Loucy (cell line): Measurements from ENCODE around the gene SPATA31E1.

ENCODE experiments used
- H2AFZ ChIP-seq: fragments of 200-600 bp; sonication (generic); 2 replicates; pipeline ENCODE4 v1.6.0; 2016; ENCODE audit warnings: antibody characterized with exemption, mild to moderate bottlenecking, low read length, moderate library complexity
- H3F3A ChIP-seq: fragments of 200-600 bp; 2 replicates; pipeline ENCODE4 v1.6.0; 2016; ENCODE audit warnings: antibody characterized with exemption, low read depth, mild to moderate bottlenecking
- H3K27me3 ChIP-seq: fragments of 200-600 bp; sonication (generic); 2 replicates; pipeline ENCODE4 v1.6.1; 2014; ENCODE audit warnings: low read length, mild to moderate bottlenecking; ENCODE audit not compliant: insufficient read depth, poor library complexity, severe bottlenecking
- H3K36me3 ChIP-seq: fragments of 200-600 bp; sonication (generic); 2 replicates; pipeline ENCODE4 v1.6.1; 2016; ENCODE audit warnings: low read length; ENCODE audit not compliant: insufficient read depth
- H3K4me1 ChIP-seq: fragments of 200-600 bp; sonication (generic); 2 replicates; pipeline ENCODE4 v1.5.1; 2014; ENCODE audit warnings: low read length, mild to moderate bottlenecking; ENCODE audit not compliant: insufficient read depth, poor library complexity, severe bottlenecking
- H3K4me2 ChIP-seq: fragments of 200-600 bp; sonication (generic); 2 replicates; pipeline ENCODE4 v1.6.0; 2014; ENCODE audit warnings: antibody characterized with exemption, low read length, low read depth, mild to moderate bottlenecking; ENCODE audit not compliant: poor library complexity, severe bottlenecking
- H3K4me3 ChIP-seq: fragments of 200-600 bp; sonication (generic); 2 replicates; pipeline ENCODE4 v1.5.1; 2014; ENCODE audit warnings: low read length, mild to moderate bottlenecking, mixed read lengths; ENCODE audit not compliant: poor library complexity, severe bottlenecking
- H3K79me2 ChIP-seq: fragments of 200-600 bp; sonication (generic); 2 replicates; pipeline ENCODE4 v1.6.1; 2014; ENCODE audit warnings: low read length; ENCODE audit not compliant: insufficient read depth
- H3K9ac ChIP-seq: fragments of 200-600 bp; sonication (generic); 2 replicates; pipeline ENCODE4 v1.6.0; 2014; ENCODE audit warnings: mild to moderate bottlenecking, low read depth, low read length, moderate library complexity; ENCODE audit not compliant: poor library complexity, severe bottlenecking
- H3K9me2 ChIP-seq: fragments of 200-600 bp; sonication (generic); replicated peaks from 2 replicates; pipeline ENCODE4 v1.6.1; 2016; ENCODE audit warnings: low read depth, low read length, mixed read lengths
- H3K9me3 ChIP-seq: fragments of 200-600 bp; sonication (generic); 2 replicates; pipeline ENCODE4 v1.6.1; 2014; ENCODE audit warnings: mild to moderate bottlenecking, antibody characterized with exemption, low read length, low read depth; ENCODE audit not compliant: insufficient read depth
- H4K20me1 ChIP-seq: fragments of 200-600 bp; sonication (generic); 2 replicates; pipeline ENCODE4 v1.6.0; 2014; ENCODE audit warnings: antibody characterized with exemption, low read length, mild to moderate bottlenecking; ENCODE audit not compliant: insufficient read depth, poor library complexity, severe bottlenecking
- CTCF ChIP-seq: fragments of 200-600 bp; sonication (generic); conservative IDR thresholded peaks from 2 replicates; pipeline ENCODE4 v1.5.1; 2014; ENCODE audit warnings: mild to moderate bottlenecking, antibody characterized with exemption, low read length
- EZH2phosphoT487 ChIP-seq: fragments of 200-600 bp; IDR thresholded peaks from 2 replicates; pipeline ENCODE4 v1.6.1; 2018; ENCODE audit warnings: antibody characterized with exemption, mild to moderate bottlenecking, moderate library complexity, borderline replicate concordance

SPATA31E1 gene

GRCh38 chr9:87865626-87866025 is 17.1 kb upstream of the SPATA31E1 start:
- TF ChIP-seq CTCF (no peak), EZH2phosphoT487 (no peak)
- no peaks in the 10 kb centered on the region for H4K20me1 ChIP-seq
- H3K36me3 ChIP-seq: no peaks in the 10 kb centered on the region
- no peak overlapping the region for H2AFZ ChIP-seq
- no peaks in the 10 kb centered on the region for H3K79me2 ChIP-seq
- no peaks in the 10 kb centered on the region for H3K4me1 ChIP-seq
- H3K9me3 ChIP-seq: no peaks in the 10 kb centered on the region
- H3K4me2 ChIP-seq: no peak overlapping the region
- no peaks in the 10 kb centered on the region for H3K27me3 ChIP-seq
- no peak overlapping the region for H3K9ac ChIP-seq
- no peak overlapping the region for H3K4me3 ChIP-seq
- no peaks in the 10 kb centered on the region for H3F3A ChIP-seq
- no peaks in the 10 kb centered on the region for H3K9me2 ChIP-seq

GRCh38 chr9:87867391-87867790 is 15.3 kb upstream of the SPATA31E1 start:
- Histone ChIP-seq H4K20me1 (no peaks in the 10 kb centered on the region), H3K4me1 (no peaks in the 10 kb centered on the region), H3K27me3 (no peaks in the 10 kb centered on the region), H3K79me2 (no peaks in the 10 kb centered on the region), H3K4me3 (no peak overlapping the region), H3K9me3 (no peaks in the 10 kb centered on the region), H2AFZ (no peak overlapping the region), H3F3A (no peaks in the 10 kb centered on the region), H3K9ac (no peak overlapping the region), H3K9me2 (no peaks in the 10 kb centered on the region), H3K36me3 (no peaks in the 10 kb centered on the region), H3K4me2 (no peak overlapping the region)
- no peak for TF ChIP-seq CTCF

GRCh38 chr9:87868175-87868574 is 14.5 kb upstream of the SPATA31E1 start:
- no peaks in the 10 kb centered on the region for H3K9me3 ChIP-seq

More at GRCh38 chr9:87868175-87868574, 14.5 kb upstream of the SPATA31E1 start:
- H3K4me2 ChIP-seq: no peak overlapping the region
- no peaks in the 10 kb centered on the region for H3K79me2 ChIP-seq
- H3K9me2 ChIP-seq: no peaks in the 10 kb centered on the region
- H2AFZ ChIP-seq: no peak overlapping the region
- H3K36me3 ChIP-seq: no peaks in the 10 kb centered on the region
- no peak overlapping the region for H3K4me3 ChIP-seq
- TF ChIP-seq EZH2phosphoT487: no peak
- no peak for TF ChIP-seq CTCF
- H3F3A ChIP-seq: no peaks in the 10 kb centered on the region
- no peaks in the 10 kb centered on the region for H3K27me3 ChIP-seq
- no peaks in the 10 kb centered on the region for H4K20me1 ChIP-seq
- H3K4me1 ChIP-seq: no peaks in the 10 kb centered on the region
- H3K9ac ChIP-seq: no peak overlapping the region
